GM12878 (cell line): ENCODE results near the gene ITPR3. TPM values are rescaled to one million over a fixed set of nuclear protein-coding genes. Genes with fewer than 3 reads are reported as not detected.

Experiments
- ATAC-seq: fragments of 200-7000 bp; cut with Tn5 transposase; 3 replicates; pipeline ENCODE4 v1.9.1; 2020; ENCODE audit warnings: mild to moderate bottlenecking, moderate library complexity
- BruUV-seq: library from RNA; stranded (reverse); fragments of 400-500 nt; replicated peaks from 2 replicates; lab custom pipeline; 2021; lab: Mats Ljungman, UMichigan
- CTCF ChIA-PET: fragments of 300-600 bp; sonication (Branson Sonifier 250); formaldehyde crosslinking; extraction: SDS; loops from one replicate; lab custom pipeline; 2021; ENCODE audit warnings: inconsistent platforms; lab: Yijun Ruan, JAX
- POLR2A ChIA-PET: fragments of 350-600 bp; formaldehyde crosslinking; extraction: SDS; loops from one replicate; lab custom pipeline; 2021; ENCODE audit warnings: inconsistent platforms; lab: Charles Lee
- RAD21 ChIA-PET: fragments of 300-600 bp; sonication (Branson Sonifier 250); formaldehyde crosslinking; loops from one replicate; lab custom pipeline; 2023; ENCODE audit warnings: antibody characterized with exemption; ENCODE audit not compliant: unreplicated experiment; lab: Charles Lee
- SMC1A ChIA-PET: fragments of 300-600 bp; sonication (Branson Sonifier 250); formaldehyde crosslinking; loops from one replicate; lab custom pipeline; 2023; ENCODE audit not compliant: unreplicated experiment, uncharacterized antibody; lab: Charles Lee
- DNase-seq: peaks from one replicate; pipeline ENCODE4 v3.0.0-alpha.2; 2011; ENCODE audit warnings: low read depth, low spot score
- FAIRE-seq: peaks from 3 replicates; lab custom pipeline; 2011; peaks lifted over from hg19 to GRCh38; lab: Jason Lieb, UNC
- H2AFZ ChIP-seq: 2 replicates; pipeline ENCODE4 v1.6.0; 2011; ENCODE audit warnings: low read depth, low read length, control low read depth; ENCODE audit not compliant: control insufficient read depth
- H3K27ac ChIP-seq: 2 replicates; pipeline ENCODE4 v1.5.1; 2011; ENCODE audit warnings: control low read depth; ENCODE audit not compliant: control insufficient read depth, insufficient read depth
- H3K27me3 ChIP-seq, 2 experiments: replicated peaks in 1 of 2; 2 replicates each; pipeline versions ENCODE4 v1.6.0 to v1.6.1; 2011; ENCODE audit warnings: low read length in 1 of 2; ENCODE audit not compliant: control insufficient read depth in 2 of 2, insufficient read depth in 2 of 2
- H3K36me3 ChIP-seq, 2 experiments: 2 replicates each; pipeline ENCODE4 v1.5.1; 2011; ENCODE audit warnings: low read length in 1 of 2; ENCODE audit not compliant: control insufficient read depth in 2 of 2, insufficient read depth in 2 of 2
- H3K4me1 ChIP-seq: 2 replicates; pipeline ENCODE4 v1.6.1; 2011; ENCODE audit warnings: mild to moderate bottlenecking, low read length, moderate library complexity, mixed read lengths; ENCODE audit not compliant: control insufficient read depth, insufficient read depth
- H3K4me2 ChIP-seq: 2 replicates; pipeline ENCODE4 v1.6.0; 2011; ENCODE audit warnings: control low read depth; ENCODE audit not compliant: control insufficient read depth, insufficient read depth
- H3K4me3 ChIP-seq: fragments of 200-600 bp; sonication (generic); 2 replicates; pipeline ENCODE4 v1.5.1; 2016
- H3K79me2 ChIP-seq: 2 replicates; pipeline ENCODE4 v1.6.0; 2011; ENCODE audit warnings: low read length; ENCODE audit not compliant: control insufficient read depth, insufficient read depth
- H3K9ac ChIP-seq: 2 replicates; pipeline ENCODE4 v1.8.0; 2011; ENCODE audit warnings: low read length, control low read depth, mixed read lengths; ENCODE audit not compliant: control insufficient read depth, insufficient read depth
- H3K9me3 ChIP-seq: replicated peaks from 3 replicates; pipeline ENCODE4 v1.5.1; 2011; ENCODE audit warnings: mild to moderate bottlenecking, low read length; ENCODE audit not compliant: control insufficient read depth, insufficient read depth
- H4K20me1 ChIP-seq: 2 replicates; pipeline ENCODE4 v1.6.0; 2011; ENCODE audit not compliant: control insufficient read depth, insufficient read depth
- CHD4 ChIP-seq: fragments of 200-600 bp; sonication (generic); IDR thresholded peaks from 2 replicates; pipeline ENCODE4 v1.6.1; 2016; ENCODE audit warnings: mild to moderate bottlenecking
- EED ChIP-seq: sonication (generic); IDR thresholded peaks from 2 replicates; pipeline ENCODE4 v1.6.1; 2016; ENCODE audit warnings: antibody characterized with exemption, low read depth
- ETV6 ChIP-seq, 2 experiments: fragments of 450-650 bp in 1 of 2; IDR thresholded peaks in 1 of 2; conservative IDR thresholded peaks in 1 of 2; 2 replicates each; pipeline ENCODE4 v1.6.1; 2014; ENCODE audit warnings: antibody characterized with exemption in 1 of 2, borderline replicate concordance in 1 of 2, low read depth in 1 of 2, mild to moderate bottlenecking in 1 of 2, moderate library complexity in 1 of 2
- GABPA ChIP-seq: IDR thresholded peaks from 2 replicates; pipeline ENCODE4 v1.6.1; 2014; ENCODE audit warnings: antibody characterized with exemption, low read depth, mild to moderate bottlenecking, inconsistent platforms
- HSF1 ChIP-seq: fragments of 150-350 bp; IDR thresholded peaks from 2 replicates; pipeline ENCODE4 v1.6.1; 2014; ENCODE audit warnings: mild to moderate bottlenecking, low read depth, low read length
- MEF2A ChIP-seq: IDR thresholded peaks from 2 replicates; pipeline ENCODE4 v1.6.1; 2011; ENCODE audit warnings: low read depth, mild to moderate bottlenecking, low read length, moderate library complexity; ENCODE audit not compliant: insufficient read depth
- PAX5 ChIP-seq: IDR thresholded peaks from 2 replicates; pipeline ENCODE4 v1.6.1; 2011; ENCODE audit warnings: low read depth, low read length, borderline replicate concordance
- POLR2AphosphoS2 ChIP-seq: IDR thresholded peaks from 2 replicates; pipeline ENCODE4 v1.6.1; 2011; ENCODE audit warnings: low read depth, mild to moderate bottlenecking, low read length, improper control_type of control experiment, moderate library complexity
- RUNX3 ChIP-seq: IDR thresholded peaks from 2 replicates; pipeline ENCODE4 v1.6.1; 2012; ENCODE audit warnings: low read length, inconsistent platforms
- STAT1 ChIP-seq: fragments of 450-650 bp; conservative IDR thresholded peaks from 2 replicates; pipeline ENCODE4 v1.6.1; 2014; ENCODE audit warnings: antibody characterized with exemption, mild to moderate bottlenecking
- TARDBP ChIP-seq: IDR thresholded peaks from 2 replicates; pipeline ENCODE4 v1.6.1; 2016; ENCODE audit warnings: borderline replicate concordance
- WGBS: methylation state at CpG from one replicate; pipeline ENCODE4 v1.1.6; 2016; ENCODE audit warnings: low lambda C conversion rate; ENCODE audit not compliant: insufficient replicate concordance, insufficient coverage; ENCODE audit errors: missing lambda C conversion rate; 5-methylcytosine and 5-hydroxymethylcytosine counted together
- in situ Hi-C: fragments of 300-500 bp; cut with MboI; formaldehyde crosslinking; loops from 9 replicates; pipeline ENCODE4 v1.14.3; 2018; ENCODE audit warnings: mixed read lengths
- intact Hi-C: fragments of 100-400 bp; cut with micrococcal nuclease; formaldehyde crosslinking; loops from one replicate; pipeline ENCODE4 v1.14.2; 2022; ENCODE audit not compliant: unreplicated experiment
- polyA plus RNA-seq, 11 experiments: library from polyadenylated mRNA; depleted of rRNA in 4 of 11; unstranded in 6 of 11; stranded (reverse) in 5 of 11; fragments of >200 nt; fragmentation: Nextera tagmentation in 4 of 11; fragmentation: Illumina TruSeq in 1 of 11; extraction: Ambion mirVana in 4 of 11; extraction: Trizol in 1 of 11; gene quantifications; 1 replicate in 1 of 11; 2 replicates in 10 of 11; pipeline versions ENCODE4 v1.2.1 to v1.2.3, GENCODE V29; 2011 to 2016; ENCODE audit warnings: inconsistent platforms in 2 of 11, missing spikeins in 2 of 11, low read depth in 1 of 11
- total RNA-seq, 4 experiments: library from RNA; depleted of rRNA in 3 of 4; stranded (reverse); fragments of >200 nt in 3 of 4; fragmentation: Illumina TruSeq in 1 of 4; extraction: Trizol in 1 of 4; gene quantifications; 2 replicates each; pipeline versions ENCODE4 v1.2.1 to v1.2.3, GENCODE V29; 2013 to 2021
- TF ChIP-seq, protein P1 (sequence below): IDR thresholded peaks from 2 replicates; pipeline ENCODE4 v1.6.1; 2012; ENCODE audit warnings: low read depth, low read length, improper control_type of control experiment
- TF ChIP-seq, protein P2 (sequence below): fragments of 450-650 bp; formaldehyde crosslinking; IDR thresholded peaks from 2 replicates; pipeline ENCODE4 v1.4.0; 2022; ENCODE audit warnings: mild to moderate bottlenecking, moderate library complexity

The ITPR3 gene
- total and polyA plus RNA-seq, 10 of the 15 experiments (the other 5 are each of a cell fraction or from before 2014, with no cell fraction given): 0.32 to 34.0 (median 11.9) TPM

GRCh38 chr6:33742837-33743236 is 121.7 kb downstream of the ITPR3 start:
- Histone ChIP-seq H3K9ac (no peak overlapping the region), H3K4me3 (no peak overlapping the region), H3K4me2 (no peak overlapping the region), H3K4me1 (no peaks in the 10 kb centered on the region), H3K27me3 (no peaks in the 10 kb centered on the region; a peak in 1 of 4 replicates), H3K9me3 (no peaks in the 10 kb centered on the region), H3K36me3 (no peaks in the 10 kb centered on the region), H3K27ac (no peak overlapping the region), H4K20me1 (no peaks in the 10 kb centered on the region), H2AFZ (no peak overlapping the region), H3K79me2 (no peaks in the 10 kb centered on the region)
- intact Hi-C loops: no loop called here
- FAIRE-seq (no peak), DNase-seq (no peak), ATAC-seq (no peak)
- BruUV-seq: no TSS peak
- SMC1A ChIA-PET: interaction anchor here (0.5 kb wide), 1 partner anchor 211 kb away, joined by 3 read pairs; no protein-coding TSS in a partner anchor
- CTCF ChIA-PET: interaction anchor here (0.7 to 7.2 kb wide), 12 partner anchors 8 to 416 kb away, joined by 3 to 46 read pairs (median 4); partner anchors contain the start of gene UQCC2
- POLR2A ChIA-PET: no interaction called here
- in situ Hi-C loops: no loop called here
- WGBS: 59% methylated on average over 7 of the region's 7 CpGs
- RAD21 ChIA-PET: interaction anchor here (1.0 kb wide), 1 partner anchor 32 kb away, joined by 8 read pairs; the partner anchor contains the start of gene UQCC2
- TF ChIP-seq TARDBP (no peak), PAX5 (no peak), STAT1 (no peak), CHD4 (no peak), ETV6 (conservative IDR thresholded peaks at IDR 0.05 in 1 of 2, IDR thresholded peaks at IDR 0.05 in 1 of 2; ENCODE audit: borderline replicate concordance in 1 of 2, low read depth in 1 of 2) (no peak), RUNX3 (no peak), EED (no peak), POLR2AphosphoS2 (no peak), MEF2A (no peak), HSF1 (no peak), GABPA (no peak)
- TF ChIP-seq, protein P1, sequence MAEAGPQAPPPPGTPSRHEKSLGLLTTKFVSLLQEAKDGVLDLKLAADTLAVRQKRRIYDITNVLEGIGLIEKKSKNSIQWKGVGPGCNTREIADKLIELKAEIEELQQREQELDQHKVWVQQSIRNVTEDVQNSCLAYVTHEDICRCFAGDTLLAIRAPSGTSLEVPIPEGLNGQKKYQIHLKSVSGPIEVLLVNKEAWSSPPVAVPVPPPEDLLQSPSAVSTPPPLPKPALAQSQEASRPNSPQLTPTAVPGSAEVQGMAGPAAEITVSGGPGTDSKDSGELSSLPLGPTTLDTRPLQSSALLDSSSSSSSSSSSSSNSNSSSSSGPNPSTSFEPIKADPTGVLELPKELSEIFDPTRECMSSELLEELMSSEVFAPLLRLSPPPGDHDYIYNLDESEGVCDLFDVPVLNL: no peak
- TF ChIP-seq, protein P2, sequence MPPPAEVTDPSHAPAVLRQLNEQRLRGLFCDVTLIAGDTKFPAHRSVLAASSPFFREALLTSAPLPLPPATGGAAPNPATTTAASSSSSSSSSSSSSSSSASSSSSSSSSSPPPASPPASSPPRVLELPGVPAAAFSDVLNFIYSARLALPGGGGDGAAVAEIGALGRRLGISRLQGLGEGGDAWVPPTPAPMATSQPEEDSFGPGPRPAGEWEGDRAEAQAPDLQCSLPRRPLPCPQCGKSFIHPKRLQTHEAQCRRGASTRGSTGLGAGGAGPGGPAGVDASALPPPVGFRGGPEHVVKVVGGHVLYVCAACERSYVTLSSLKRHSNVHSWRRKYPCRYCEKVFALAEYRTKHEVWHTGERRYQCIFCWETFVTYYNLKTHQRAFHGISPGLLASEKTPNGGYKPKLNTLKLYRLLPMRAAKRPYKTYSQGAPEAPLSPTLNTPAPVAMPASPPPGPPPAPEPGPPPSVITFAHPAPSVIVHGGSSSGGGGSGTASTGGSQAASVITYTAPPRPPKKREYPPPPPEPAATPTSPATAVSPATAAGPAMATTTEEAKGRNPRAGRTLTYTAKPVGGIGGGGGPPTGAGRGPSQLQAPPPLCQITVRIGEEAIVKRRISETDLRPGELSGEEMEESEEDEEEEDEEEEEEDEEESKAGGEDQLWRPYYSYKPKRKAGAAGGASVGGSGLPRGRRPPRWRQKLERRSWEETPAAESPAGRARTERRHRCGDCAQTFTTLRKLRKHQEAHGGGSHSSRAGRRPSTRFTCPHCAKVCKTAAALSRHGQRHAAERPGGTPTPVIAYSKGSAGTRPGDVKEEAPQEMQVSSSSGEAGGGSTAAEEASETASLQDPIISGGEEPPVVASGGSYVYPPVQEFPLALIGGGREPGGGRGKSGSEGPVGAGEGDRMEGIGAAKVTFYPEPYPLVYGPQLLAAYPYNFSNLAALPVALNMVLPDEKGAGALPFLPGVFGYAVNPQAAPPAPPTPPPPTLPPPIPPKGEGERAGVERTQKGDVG: no peak
